A673 (cell line): Measurements from ENCODE around the gene ITGBL1. TPM values are rescaled to one million over a fixed set of nuclear protein-coding genes. Genes with fewer than 3 reads are reported as not detected.

Experiments
- BruUV-seq: library from RNA; stranded (reverse); fragments of 400-500 nt; replicated peaks from 2 replicates; lab custom pipeline; 2021; lab: Mats Ljungman, UMichigan
- CTCF ChIA-PET: fragments of 300-600 bp; sonication (Branson Sonifier 250); formaldehyde crosslinking; loops from one replicate; lab custom pipeline; 2022; ENCODE audit warnings: antibody characterized with exemption; lab: Charles Lee
- POLR2A ChIA-PET: fragments of 300-600 bp; sonication (Branson Sonifier 250); formaldehyde crosslinking; loops from one replicate; lab custom pipeline; 2022; ENCODE audit warnings: antibody characterized with exemption; ENCODE audit not compliant: low non-redundant PET; lab: Charles Lee
- DNase-seq: peaks from one replicate; pipeline ENCODE4 v3.0.0-alpha.2; 2015; ENCODE audit warnings: low spot score
- H3K27ac ChIP-seq: fragments of 200-600 bp; sonication (generic); 2 replicates; pipeline ENCODE4 v1.5.1; 2016; ENCODE audit warnings: mixed run types, low read depth, mild to moderate bottlenecking, mixed read lengths, antibody characterized with exemption, low read length; ENCODE audit not compliant: poor library complexity, severe bottlenecking
- H3K27me3 ChIP-seq: fragments of 200-600 bp; sonication (generic); replicated peaks from 2 replicates; pipeline ENCODE4 v1.6.1; 2017; ENCODE audit warnings: mixed run types, low read depth, mild to moderate bottlenecking, mixed read lengths, antibody characterized with exemption, low read length; ENCODE audit not compliant: insufficient read depth, poor library complexity
- H3K36me3 ChIP-seq: fragments of 200-600 bp; sonication (generic); 2 replicates; pipeline ENCODE4 v1.6.1; 2016; ENCODE audit warnings: mixed run types, mild to moderate bottlenecking, mixed read lengths, antibody characterized with exemption, low read length; ENCODE audit not compliant: insufficient read depth, poor library complexity, severe bottlenecking
- H3K4me1 ChIP-seq: fragments of 200-600 bp; sonication (generic); 2 replicates; pipeline ENCODE4 v1.6.1; 2017; ENCODE audit warnings: mixed run types, mild to moderate bottlenecking, mixed read lengths, antibody characterized with exemption, low read length; ENCODE audit not compliant: insufficient read depth, poor library complexity, severe bottlenecking
- H3K4me3 ChIP-seq: fragments of 200-600 bp; sonication (generic); 2 replicates; pipeline ENCODE4 v1.5.1; 2016; ENCODE audit warnings: low read depth, mixed run types, mild to moderate bottlenecking, mixed read lengths, low read length; ENCODE audit not compliant: poor library complexity, severe bottlenecking
- H3K9me3 ChIP-seq: fragments of 200-600 bp; sonication (generic); 2 replicates; pipeline ENCODE4 v1.6.1; 2016; ENCODE audit warnings: mixed run types, low read depth, mild to moderate bottlenecking, mixed read lengths, antibody characterized with exemption, low read length; ENCODE audit not compliant: poor library complexity, severe bottlenecking
- EZH2 ChIP-seq: fragments of 200-600 bp; sonication (generic); IDR thresholded peaks from 2 replicates; pipeline ENCODE4 v1.6.1; 2017; ENCODE audit warnings: borderline replicate concordance, low read depth, mild to moderate bottlenecking, mixed read lengths, antibody characterized with exemption, low read length; ENCODE audit not compliant: poor library complexity, severe bottlenecking
- intact Hi-C: fragments of 100-400 bp; cut with micrococcal nuclease; formaldehyde crosslinking; loops from one replicate; pipeline ENCODE4 v1.10.0; 2022; ENCODE audit not compliant: unreplicated experiment
- total RNA-seq: library from RNA; stranded (reverse); gene quantifications from 2 replicates; pipeline ENCODE4 v1.2.3, GENCODE V29; 2021
- TF ChIP-seq, protein P1 (sequence below): fragments of 300-800, 200-600 bp; sonication (generic); conservative IDR thresholded peaks from 2 replicates; pipeline ENCODE4 v1.5.1; 2017; ENCODE audit warnings: low read depth, mild to moderate bottlenecking, antibody characterized with exemption, low read length, moderate library complexity, mixed read lengths

The ITGBL1 gene
- total RNA-seq, 1 experiment from 2014 or later: 0.64 TPM

DNA sequence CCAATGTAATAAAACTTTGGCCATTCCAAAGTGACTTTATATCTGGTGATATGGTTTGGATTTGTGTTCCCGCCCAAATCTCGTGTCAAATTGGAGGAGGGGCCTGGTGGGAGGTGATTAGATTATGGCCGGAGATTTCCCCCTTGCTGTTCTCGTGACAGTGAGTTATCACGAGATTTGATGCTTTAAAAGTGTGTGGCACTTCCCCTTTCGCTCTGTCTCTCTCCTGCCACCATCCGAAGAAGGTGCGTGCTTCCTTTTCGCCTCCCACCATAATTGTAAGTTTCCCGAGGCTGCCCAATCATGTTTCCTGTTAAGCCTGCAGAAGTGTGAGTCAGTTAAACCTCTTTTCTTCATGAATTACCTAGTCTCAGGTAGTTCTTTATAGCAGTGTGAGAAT, 26.9 kb upstream of the ITGBL1 start:
- ChIA-PET CTCF (no interaction called here), POLR2A (no interaction called here)
- Histone ChIP-seq H3K36me3 (no peaks in the 10 kb centered on the region), H3K4me1 (no peaks in the 10 kb centered on the region), H3K9me3 (no peaks in the 10 kb centered on the region), H3K27me3 (no peaks in the 10 kb centered on the region), H3K27ac (no peak overlapping the region), H3K4me3 (no peak overlapping the region)
- intact Hi-C loops: no loop called here
- BruUV-seq: no TSS peak
- no peak for TF ChIP-seq EZH2
- TF ChIP-seq, protein P1, sequence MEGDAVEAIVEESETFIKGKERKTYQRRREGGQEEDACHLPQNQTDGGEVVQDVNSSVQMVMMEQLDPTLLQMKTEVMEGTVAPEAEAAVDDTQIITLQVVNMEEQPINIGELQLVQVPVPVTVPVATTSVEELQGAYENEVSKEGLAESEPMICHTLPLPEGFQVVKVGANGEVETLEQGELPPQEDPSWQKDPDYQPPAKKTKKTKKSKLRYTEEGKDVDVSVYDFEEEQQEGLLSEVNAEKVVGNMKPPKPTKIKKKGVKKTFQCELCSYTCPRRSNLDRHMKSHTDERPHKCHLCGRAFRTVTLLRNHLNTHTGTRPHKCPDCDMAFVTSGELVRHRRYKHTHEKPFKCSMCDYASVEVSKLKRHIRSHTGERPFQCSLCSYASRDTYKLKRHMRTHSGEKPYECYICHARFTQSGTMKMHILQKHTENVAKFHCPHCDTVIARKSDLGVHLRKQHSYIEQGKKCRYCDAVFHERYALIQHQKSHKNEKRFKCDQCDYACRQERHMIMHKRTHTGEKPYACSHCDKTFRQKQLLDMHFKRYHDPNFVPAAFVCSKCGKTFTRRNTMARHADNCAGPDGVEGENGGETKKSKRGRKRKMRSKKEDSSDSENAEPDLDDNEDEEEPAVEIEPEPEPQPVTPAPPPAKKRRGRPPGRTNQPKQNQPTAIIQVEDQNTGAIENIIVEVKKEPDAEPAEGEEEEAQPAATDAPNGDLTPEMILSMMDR: no peak
- DNase-seq: no peak

DNA sequence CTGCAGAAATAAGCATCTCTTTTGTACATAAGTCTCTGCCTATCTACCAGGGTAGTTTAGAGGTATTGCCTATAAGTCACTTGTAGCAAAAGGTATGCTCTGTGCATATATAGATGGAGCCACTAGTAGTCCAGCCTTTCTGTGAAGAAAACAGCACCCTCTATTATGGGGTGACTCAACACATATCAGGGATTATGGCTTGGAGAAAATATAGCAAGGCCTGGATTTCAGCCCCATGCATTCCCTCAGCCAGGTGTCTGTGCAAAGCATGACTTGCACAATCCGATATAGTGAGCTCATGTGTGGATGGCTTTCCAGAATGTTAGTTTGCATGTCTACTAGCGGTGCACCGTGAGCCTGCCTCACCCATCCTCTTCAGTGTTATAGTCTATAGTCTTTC, 22.7 kb upstream of the ITGBL1 start:
- H3K9me3 ChIP-seq: no peaks in the 10 kb centered on the region
- no peak overlapping the region for H3K4me3 ChIP-seq
- no peaks in the 10 kb centered on the region for H3K36me3 ChIP-seq
- intact Hi-C loops: no loop called here
- ChIA-PET POLR2A (no interaction called here), CTCF (no interaction called here)
- no peak for DNase-seq
- H3K27ac ChIP-seq: no peak overlapping the region
- no TSS peak for BruUV-seq
- H3K27me3 ChIP-seq: no peaks in the 10 kb centered on the region
- TF ChIP-seq, protein P1: no peak
- TF ChIP-seq EZH2: no peak
- H3K4me1 ChIP-seq: no peaks in the 10 kb centered on the region

DNA sequence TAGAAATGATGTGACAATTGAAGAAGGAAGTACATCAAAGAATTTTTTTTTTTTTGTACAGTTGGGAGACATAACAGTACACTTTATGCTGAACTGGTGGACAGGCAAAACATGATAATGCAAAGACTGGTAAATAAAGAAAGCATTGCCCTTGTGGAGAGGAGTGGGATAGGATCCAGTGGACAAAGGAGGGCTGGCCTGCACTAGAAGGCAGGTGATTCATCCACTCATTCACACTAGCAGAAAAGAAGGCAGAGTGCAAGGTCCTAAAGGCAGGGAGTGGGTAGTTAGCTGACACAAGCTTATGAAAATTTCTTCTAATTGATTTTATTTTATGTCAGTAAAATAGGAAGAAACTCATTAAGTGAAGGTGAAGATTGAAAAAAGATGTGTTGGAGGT, 18.6 kb upstream of the ITGBL1 start:
- Histone ChIP-seq H3K27me3 (no peaks in the 10 kb centered on the region), H3K9me3 (no peaks in the 10 kb centered on the region), H3K27ac (no peak overlapping the region), H3K4me3 (no peak overlapping the region), H3K4me1 (no peaks in the 10 kb centered on the region), H3K36me3 (no peaks in the 10 kb centered on the region)
- no peak for TF ChIP-seq EZH2
- TF ChIP-seq, protein P1: no peak
- no peak for DNase-seq
- CTCF ChIA-PET: no interaction called here
- no TSS peak for BruUV-seq
- intact Hi-C loops: no loop called here
- POLR2A ChIA-PET: no interaction called here
